NCI-H2196 (cell line): Measurements from ENCODE around the gene YBX3.
A peak's percentile ranks its signal among the peaks of the same experiment; 100 is the strongest.

Source experiments
- DNase-seq: peaks from one replicate; lab custom pipeline; 2025; ENCODE audit not compliant: unreplicated experiment; lab: John Stamatoyannopoulos, UW

Gene YBX3

GRCh38 chr12:10722502-10722904 lies 620 bp downstream of the YBX3 start:
- peak; percentile 18 for DNase-seq

GRCh38 chr12:10721651-10722501 lies 1.2 kb downstream of the YBX3 start:
- DNase-seq: peak; percentile 31

GRCh38 chr12:10720974-10721650 lies 2.0 kb downstream of the YBX3 start:
- DNase-seq: no peak

GRCh38 chr12:10719482-10719881 lies 3.6 kb downstream of the YBX3 start:
- DNase-seq: no peak

DNA sequence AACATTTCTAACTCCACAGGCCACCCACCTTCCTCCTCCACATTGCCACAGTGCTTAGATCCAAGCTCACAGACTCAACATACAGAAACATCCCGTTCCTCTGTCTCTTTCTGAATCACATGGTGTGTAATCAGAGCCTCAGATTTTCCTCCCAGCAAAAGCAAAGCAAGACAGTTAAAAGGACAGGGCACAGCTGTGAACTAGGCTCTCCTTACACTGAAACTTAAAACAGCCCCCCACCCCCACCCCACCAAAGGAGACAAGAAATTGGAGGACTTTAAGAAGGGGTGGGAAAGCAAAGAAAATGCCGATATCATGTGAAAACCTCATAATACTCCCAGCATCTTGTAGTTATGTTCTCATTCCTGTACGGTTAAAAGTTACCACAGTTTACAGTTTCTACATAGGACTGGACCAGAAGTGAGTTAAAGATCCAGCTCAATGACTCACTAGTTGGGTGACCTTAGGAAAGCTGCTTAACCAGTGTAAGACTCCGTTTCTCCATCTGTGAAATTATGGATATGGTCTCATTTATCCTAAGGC lies 4.8 kb downstream of the YBX3 start:
- no peak for DNase-seq

GRCh38 chr12:10717410-10717809 lies 5.7 kb downstream of the YBX3 start:
- no peak for DNase-seq

- DNase-seq: peak; percentile 21
These were observed 6.3 kb downstream of the YBX3 start for GRCh38 chr12:10716704-10717315.

DNA sequence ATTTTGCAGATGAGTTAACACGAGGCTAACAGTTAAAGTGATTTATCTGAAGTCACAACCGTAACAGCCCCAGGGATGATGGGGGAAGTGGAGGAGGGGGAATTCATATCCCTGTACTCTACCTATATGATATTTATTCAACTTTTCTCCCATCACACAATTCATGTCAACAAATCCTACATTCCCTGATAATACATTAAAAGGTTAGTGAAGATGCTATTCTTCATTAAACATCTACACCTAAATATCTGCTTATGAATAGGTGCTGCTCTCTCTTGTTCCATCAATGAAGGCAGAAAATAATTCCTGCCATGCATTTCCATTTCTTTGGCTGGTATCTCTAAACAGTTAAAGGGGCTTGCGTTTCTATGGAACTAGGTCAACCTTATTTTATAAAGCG lies 6.8 kb downstream of the YBX3 start:
- DNase-seq: no peak

GRCh38 chr12:10715491-10715890 lies 7.6 kb downstream of the YBX3 start:
- DNase-seq: no peak

- DNase-seq: no peak
These were observed 13.3 kb downstream of the YBX3 start for GRCh38 chr12:10709808-10710207.

GRCh38 chr12:10708862-10709261 lies 14.3 kb downstream of the YBX3 start:
- no peak for DNase-seq

- DNase-seq: no peak
These were observed 17.5 kb downstream of the YBX3 start for GRCh38 chr12:10705655-10706054.

DNA sequence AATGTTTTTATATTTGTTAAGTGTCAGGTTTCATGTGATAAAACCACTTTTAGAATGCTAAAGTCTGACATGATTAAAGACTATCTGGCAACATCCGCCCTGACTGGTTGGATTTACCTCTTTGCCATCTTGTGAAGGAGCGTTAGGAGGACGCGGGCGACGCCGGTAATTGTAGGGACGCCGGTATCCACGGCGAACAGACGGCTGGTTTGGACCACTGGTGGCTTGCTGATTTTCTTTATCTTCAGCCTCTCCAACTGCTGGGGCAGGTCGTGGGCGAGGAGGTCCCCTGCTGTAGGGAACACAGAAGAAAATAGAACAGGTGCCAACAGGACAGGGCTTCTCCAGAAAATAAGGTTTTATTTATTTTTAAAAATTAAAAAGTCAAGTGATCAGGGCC lies 21.3 kb downstream of the YBX3 start:
- DNase-seq: no peak

DNA sequence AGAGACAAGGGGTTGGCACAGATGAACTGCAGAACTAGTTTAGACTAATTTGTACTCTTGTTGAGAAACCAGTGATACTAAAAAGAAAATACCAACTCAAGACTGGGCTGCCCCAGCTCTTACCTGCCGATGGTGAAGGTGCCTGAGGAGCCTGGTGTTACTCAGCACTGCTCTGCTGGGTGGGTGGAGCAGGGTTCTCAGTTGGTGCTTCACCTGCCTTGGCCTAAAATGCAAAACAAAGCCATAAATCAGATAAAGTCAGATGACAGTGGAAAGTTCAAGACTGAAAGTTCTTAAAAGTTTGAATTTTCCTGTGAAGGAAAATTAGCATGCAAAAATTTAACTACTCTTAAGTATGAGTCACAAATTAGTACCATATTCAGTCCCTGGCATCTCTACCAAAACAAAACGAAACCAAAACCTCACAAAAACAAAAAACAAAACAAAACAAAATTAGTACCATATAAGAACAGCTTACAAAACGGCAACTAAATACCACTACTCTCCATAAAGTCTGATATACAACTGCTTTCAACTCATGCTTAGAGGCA lies 21.9 kb downstream of the YBX3 start:
- DNase-seq: no peak

GRCh38 chr12:10700581-10700980 lies 22.5 kb downstream of the YBX3 start:
- no peak for DNase-seq

DNA sequence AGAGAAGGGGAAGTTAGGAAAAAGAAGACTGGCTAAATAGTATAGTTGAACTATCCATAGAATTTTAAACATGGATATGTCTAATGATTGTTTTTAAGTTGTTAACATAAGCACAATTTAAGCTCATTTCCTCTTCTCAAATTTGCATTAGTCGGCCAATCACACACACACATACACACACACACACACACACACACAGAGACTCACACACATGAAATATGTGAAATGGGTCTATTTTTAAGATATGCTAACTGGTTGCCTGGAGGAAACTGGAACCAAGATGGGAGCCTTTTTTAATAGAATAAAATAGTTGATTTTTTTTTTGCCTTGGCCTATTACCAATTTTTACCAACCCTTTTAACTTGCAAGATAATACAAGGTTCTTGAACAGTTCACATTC lies 25.3 kb downstream of the YBX3 start:
- DNase-seq: no peak

GRCh38 chr12:10697156-10697555 lies 26.0 kb downstream of the YBX3 start:
- DNase-seq: no peak

- no peak for DNase-seq
These were observed 32.2 kb downstream of the YBX3 start for GRCh38 chr12:10690906-10691305.

- no peak for DNase-seq
These were observed 34.0 kb downstream of the YBX3 start for GRCh38 chr12:10689146-10689545.

GRCh38 chr12:10688042-10688441 lies 35.1 kb downstream of the YBX3 start:
- DNase-seq: no peak

- DNase-seq: peak; percentile 75
These were observed 49.3 kb downstream of the YBX3 start, which contains the start of gene STYK1 for GRCh38 chr12:10673659-10674384. TSS of gene STYK1 (minus strand) at chr12:10674052. CDS start at chr12:10634618, 39,434 bp downstream.
